Activated CD4-positive, alpha-beta T cell treated with anti-CD3 and anti-CD28 coated beads, Interleukin-2, amount 50 U/mL, for 16 hours (primary cell): ENCODE data around the gene PPAN.

Experiments used
- DNase-seq: peaks from one replicate; pipeline ENCODE4 v3.0.0-alpha.2; 2020

PPAN gene

DNA sequence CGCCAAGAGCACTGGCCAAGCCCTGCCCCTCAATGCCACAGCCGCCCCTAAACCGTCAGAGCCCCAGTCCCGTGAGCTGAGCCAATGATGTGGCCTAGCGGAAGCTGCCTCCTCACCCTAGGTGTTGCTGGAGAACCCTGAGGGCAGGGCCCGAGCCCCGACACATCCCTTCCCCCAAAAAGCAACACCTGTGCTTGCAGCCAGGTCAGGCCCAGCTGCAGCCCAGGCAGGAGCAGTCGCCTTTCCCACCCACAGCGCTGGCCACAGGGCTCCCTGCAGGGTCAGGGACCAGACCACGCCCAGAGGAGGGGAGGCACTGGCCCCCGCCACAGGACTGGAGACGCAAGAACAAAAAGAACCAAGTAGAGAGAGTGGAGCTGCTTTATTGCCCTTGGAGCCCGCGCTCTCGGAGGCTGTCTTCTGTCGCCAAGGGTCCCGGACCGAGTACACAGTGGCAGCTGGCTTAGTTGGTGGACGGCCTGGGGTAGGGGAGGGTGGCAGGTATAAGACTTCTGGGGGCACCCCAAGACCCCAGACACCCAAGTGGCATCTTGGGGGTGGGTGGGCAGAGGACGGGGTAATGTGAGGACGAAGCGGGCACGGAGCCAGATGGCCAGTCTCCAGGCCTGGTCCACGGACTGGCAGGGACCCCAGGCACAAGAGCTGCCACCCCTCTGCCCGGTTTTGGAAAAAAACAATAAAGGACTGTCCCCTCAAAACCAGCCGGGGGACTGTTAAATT, 8.7 kb downstream of the PPAN start:
- DNase-seq = peak; percentile 36

- no peak for DNase-seq
Measured at GRCh38 chr19:10115392-10116084, 9.4 kb downstream of the PPAN start.

- DNase-seq = no peak
Measured at GRCh38 chr19:10116085-10116865, 10.1 kb downstream of the PPAN start.

- no peak for DNase-seq
Measured at GRCh38 chr19:10116866-10117616, 10.9 kb downstream of the PPAN start.

DNA sequence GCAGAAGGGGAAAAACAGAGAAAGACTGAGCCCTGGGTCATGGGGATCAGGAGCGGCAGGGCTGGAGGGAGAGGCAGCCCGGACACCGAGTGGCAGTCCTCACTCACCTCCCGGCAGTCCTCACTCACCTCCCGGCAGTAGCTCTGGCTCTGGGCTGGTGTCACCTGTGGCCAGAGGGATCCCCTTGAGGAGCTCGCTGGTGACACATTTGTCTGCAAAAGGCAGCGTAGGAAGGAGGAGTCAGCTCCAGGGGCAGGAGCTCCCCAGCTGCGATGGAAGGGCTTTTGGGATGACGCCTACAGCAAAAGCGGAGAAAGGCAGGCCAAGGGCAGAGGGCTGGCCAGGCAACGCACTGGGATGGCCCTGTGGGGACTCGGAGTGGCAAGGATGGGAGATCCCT, 12.8 kb downstream of the PPAN start:
- no peak for DNase-seq

GRCh38 chr19:10120538-10121189, 14.5 kb downstream of the PPAN start:
- no peak for DNase-seq

DNA sequence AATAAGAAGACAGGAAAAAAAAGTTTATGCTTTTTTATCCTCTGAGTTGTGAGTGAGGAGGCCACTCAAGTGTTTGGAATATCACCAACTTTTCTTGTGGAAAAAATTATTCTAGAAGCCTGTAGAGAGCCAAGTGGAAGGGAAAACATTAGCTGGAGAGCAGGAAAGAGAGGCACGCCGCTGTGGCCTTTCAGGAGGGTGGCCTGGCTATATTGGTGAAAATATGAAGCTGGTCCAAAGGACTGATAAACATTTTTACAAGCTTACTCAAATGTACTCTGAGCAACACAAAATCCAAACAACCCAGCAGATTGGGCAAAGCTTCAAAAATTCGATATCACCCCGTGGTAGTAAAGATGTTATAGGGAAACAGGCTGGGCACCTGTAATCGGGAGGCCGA, 15.9 kb downstream of the PPAN start:
- DNase-seq = no peak

GRCh38 chr19:10124429-10124828, 18.3 kb downstream of the PPAN start:
- no peak for DNase-seq

GRCh38 chr19:10126213-10126639, 20.1 kb downstream of the PPAN start:
- no peak for DNase-seq

DNA sequence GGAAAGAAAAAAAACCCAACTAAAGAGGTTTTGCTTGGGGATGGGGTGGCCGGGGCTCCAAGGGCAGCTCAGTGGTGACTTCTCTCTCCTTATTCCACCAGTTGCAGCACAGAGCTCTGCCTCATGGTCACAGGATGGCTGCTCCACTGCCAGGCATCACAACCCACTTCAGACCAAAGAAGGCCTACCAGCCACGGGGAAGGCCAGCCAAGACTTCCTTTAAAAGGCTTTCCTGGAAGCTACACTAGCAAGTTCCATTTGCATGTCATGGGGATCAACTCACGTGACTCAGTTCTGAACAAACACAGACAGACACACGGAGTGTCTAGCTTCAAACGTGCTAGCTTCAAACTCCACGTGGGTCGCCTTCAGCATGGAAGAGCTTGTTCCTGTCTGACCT, 26.7 kb downstream of the PPAN start:
- no peak for DNase-seq

DNA sequence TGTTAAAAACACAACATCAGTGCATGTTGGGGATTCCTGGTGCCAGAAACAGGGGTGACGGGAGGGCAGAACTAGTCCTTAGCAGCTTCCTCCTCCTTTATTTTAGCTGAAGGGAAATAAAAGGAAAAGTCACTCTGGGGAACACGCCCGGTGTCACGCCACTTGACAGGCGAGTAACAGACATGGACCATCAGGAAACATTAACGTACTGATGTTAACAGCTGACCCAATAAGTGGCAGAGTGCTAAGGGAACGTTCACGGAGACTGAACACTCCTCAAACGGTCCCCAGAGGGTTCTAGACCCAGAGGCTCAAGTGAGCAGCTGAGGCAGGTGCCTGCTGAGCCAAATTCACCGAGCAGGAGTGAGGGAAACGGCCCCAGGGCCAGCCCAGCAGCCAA, 27.4 kb downstream of the PPAN start:
- DNase-seq = no peak

DNA sequence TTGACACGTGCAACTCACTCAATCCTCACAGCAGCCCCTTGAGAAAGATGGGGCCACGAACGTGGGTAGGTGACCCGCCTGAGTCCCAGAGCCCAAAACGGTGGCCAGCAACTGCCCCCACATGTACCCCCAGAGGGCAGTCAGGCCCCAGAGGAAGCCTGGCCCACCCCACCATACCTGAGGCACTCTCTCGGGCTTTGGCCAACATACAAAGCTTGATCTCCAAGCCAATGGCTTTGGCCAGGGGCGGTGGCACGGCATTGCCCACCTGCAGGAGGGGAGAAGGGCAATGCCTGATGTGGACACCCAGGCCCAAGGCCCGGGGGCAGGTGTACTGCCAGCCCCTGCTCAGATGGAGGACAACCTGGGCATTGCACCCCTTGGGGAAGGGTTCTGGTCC, 27.9 kb downstream of the PPAN start:
- DNase-seq = no peak

DNA sequence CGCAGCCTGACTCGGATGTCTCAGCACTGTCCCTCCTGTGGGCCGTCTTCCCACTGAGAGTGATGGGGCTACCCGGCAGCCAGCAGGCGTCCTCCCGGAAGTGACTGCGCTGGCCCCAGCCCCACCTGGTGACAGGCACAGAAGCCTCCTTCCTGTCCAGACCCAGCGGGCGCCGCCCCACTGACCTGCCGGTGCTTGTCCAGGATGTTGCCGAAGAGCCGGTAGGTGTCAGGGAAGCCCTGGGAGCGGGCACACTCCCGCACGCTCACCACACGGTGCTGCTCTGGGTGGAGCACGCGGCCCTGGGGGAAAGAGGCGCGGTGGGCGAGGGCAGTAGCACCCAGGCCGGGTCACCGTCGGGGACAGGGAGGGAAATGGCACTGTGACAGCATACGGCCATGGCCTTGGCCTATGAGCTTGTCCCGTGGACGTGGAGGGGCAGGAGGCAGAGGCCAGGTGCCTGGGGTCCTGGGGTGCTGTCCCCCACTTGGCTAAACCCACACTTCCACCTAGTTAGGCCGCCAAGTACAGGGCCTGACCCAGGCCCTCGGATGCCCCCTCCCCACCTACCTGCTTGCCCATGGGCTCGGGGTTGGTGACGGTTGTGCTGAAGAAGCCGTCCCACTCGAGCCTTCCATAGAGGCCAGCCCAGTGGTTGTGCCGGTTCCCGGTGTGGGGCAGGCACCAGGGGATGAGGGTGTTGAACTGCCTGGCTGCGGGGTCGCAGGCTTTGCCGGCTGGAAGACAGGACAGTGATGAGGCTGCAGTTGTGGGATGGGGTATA, 29.6 kb downstream of the PPAN start:
- DNase-seq = no peak

- no peak for DNase-seq
Measured at GRCh38 chr19:10136936-10137335, 30.8 kb downstream of the PPAN start.

GRCh38 chr19:10137751-10138682, 31.9 kb downstream of the PPAN start:
- no peak for DNase-seq

DNA sequence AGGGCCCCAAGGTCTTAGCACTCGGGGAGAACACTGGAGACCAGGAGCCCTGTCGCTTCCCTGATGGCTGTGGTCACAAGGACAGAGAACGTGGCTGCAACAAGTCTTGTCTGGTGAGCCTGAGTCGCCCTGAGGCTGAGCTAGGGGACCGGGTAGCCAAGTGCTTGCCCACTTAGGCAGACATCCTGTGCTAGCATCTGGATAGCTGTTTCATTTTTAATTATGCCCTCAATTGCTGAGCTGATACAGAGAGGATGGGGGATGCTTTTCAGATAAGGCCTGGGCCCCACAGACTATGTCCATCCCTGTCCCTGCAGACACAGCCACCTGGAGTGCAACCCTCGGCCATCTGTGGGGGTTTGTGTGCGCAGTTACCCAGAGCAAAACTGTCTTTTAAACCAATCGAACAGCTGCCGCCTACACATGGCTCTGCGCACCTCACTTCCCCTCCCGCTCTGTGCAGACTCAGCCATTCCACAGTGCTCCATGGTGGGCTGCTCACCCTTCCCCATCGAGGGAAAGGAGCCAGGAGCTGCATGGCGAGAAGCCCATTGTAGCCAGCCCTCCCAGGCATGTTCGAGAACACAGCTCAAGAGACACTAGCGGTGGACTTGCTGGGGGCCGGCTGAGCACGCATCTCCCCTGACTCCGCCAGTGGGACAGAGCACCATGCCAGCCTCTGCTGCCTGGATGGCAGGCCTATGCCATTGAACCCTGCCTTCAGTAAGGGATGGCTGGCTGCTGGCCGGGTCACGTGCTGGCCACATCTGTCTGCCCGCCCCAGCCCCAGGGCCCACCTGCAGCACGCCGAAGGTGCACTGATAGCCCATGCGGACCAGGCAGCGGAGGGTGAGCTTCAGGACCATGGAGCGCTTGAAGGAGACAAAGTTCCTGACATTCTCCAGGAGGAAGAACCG, 33.0 kb downstream of the PPAN start:
- no peak for DNase-seq

- no peak for DNase-seq
Measured at GRCh38 chr19:10139952-10140351, 33.8 kb downstream of the PPAN start.

DNA sequence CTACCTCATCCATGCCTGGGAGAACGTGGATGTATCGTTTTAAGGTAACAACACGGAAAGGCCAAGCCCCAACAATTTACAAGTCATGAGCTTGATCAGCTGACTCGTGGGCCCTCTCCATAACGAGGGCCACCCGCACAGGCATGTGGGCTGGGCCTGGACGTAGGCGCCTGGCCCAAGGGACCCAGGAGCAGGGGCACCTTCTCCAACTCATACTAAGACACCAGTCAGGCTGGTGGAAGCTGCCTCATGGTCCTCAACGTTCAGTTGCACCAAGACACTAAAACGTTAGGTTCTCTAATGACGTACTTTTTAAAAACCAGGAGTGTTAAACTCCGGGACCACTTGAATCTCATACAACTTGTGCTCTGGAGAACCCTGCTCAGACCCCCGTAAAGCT, 35.3 kb downstream of the PPAN start:
- DNase-seq = no peak

DNA sequence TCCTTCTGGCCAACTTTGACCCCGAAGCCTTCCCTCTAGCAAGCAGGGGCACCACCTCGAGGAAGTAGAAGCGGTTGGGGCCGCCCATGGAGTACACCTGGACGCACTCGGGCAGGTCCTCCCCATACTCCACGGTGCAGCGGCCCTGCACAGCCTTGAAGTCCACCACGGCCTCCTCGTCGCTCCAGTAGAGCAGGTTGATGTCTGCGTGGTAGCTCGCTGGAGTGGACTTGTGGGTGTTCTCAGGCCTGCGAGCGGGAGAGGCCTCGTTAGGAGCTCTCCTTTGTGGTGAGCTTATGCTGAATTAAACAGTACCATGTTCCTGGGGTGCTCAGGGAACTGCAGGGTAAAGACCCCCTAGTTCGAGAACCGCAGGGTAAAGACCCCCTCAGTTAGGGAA, 35.8 kb downstream of the PPAN start:
- no peak for DNase-seq
